ENCODE measurements around the gene GABBR2.
A peak's percentile ranks its signal among the peaks of the same experiment; 100 is the strongest.
"Not testable (repeated sequence)": the region's sequence is repeated elsewhere in the genome, so short reads cannot be mapped to it uniquely, and the experiment has no call there.

Gene GABBR2

DNA sequence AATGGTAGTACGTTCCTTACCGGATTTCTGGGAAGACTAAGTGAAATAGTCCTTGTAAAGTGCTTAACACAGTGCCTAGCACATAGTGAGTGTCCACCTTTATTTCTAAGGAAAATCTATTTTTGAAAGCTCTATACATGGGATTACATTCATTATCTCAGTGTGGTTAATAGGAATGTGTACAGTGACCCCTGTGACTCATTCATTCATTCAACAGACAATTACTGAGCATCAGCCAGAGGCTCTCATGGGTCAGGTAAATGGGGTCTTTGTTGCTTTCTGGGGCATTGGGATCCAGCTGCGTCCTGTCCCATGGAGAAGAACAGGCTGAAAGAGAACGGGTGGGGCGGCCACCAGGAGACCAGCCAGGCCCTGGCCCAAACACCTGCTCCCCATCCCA lies 227.1 kb downstream of the GABBR2 start:
- no peak for DNase-seq (ENCODE audit: low read depth in 2 of 2)

DNA sequence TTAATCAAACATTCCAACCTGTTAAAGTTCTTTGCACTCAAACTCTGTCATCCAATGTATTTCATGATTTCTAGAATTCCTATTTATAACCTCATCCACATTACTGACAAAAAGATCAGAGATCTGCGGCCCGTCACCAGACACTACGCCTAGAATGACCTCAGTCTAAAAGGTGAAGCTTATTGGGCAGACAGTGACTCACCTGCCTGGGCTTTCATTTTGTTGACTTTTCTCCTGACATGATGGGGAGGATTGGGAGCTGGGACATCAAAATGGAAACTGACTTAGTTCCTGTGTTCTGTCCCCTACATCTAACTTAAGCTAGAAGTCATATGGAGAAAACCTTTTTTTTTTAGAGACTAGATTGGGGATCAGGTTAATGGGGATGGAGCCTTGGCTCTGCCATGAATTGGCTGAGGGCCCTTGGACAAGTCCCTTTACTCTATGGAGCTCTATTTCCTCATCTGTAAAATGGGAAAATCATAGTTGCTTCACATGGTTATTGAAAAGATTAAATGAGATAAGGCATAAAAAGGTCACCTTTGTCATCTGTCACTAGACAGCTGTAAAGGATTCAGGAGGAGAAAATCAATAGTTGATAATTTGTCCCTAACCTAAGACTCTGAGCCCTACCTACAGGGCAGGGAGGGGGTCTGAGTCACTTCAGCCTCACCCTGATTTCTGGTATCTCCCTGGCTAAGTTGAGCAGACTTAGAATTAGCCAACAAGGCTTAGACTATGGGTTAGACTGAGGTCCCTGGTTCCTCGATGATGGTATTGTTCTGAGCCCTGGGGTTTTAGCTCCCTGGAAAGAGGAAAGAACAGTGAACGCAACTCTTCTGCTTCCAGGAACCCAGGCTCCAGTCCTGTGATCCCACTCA lies 228.5 kb downstream of the GABBR2 start:
- DNase-seq (ENCODE audit: low read depth in 2 of 2), result no peak

DNA sequence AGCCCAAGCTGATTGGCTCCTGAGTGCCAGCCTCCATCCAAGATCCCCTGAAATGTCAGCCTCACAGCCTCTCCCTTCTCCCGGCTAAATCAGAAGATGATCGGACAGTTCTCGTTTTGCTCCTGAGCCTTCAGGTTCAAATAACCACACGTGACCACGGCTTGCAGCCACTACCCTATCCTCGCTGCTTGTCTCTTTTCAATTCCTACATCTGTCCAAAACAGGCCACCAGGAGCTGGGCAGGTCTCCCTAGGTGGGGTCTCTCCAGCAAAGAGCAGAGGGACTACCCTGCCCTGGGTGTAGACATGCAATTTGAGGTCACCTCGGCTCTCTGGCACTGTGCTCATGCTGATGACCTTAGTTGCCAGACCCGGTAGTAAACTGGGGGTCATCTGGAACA lies 229.3 kb downstream of the GABBR2 start:
- no peak for DNase-seq (ENCODE audit: low read depth in 2 of 2)

DNA sequence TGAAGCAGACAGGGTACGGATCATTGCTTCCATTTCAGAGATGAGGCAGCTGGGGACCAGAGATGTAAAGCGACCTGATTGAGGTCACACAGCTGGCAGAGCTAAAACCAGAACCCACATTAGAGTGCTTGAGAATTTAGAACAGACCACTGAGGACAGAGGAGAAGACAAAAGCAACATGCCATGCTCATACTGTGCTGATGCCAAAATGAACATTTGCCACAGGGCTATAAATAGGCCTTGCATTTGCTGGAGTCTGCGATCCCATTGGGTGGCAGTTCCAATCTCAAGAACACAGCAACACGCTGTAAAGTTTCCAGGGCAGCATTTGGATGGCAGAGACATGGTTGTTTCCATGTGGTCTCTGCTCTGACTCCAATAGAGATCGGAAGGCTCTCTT lies 230.9 kb downstream of the GABBR2 start:
- no peak for DNase-seq (ENCODE audit: low read depth in 2 of 2)

DNA sequence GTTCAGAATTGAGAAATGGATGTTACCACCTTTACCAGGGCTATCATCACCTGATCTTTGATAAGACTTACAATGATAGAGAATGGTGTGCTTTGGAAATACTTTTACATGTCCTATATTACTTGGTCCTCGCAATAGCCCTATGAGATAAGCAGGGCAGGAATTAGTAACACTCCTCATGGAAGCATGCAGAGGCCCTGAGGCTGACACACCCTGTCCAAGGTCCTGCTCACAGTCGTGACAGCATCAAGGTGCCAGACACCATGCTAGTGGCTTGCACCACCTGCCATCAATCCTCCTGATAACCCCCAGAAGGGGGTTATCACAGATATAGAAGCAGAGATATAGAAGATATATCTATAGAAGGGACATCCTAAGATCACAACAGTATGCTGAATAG lies 236.5 kb downstream of the GABBR2 start:
- DNase-seq (ENCODE audit: low read depth in 2 of 2), result no peak

DNA sequence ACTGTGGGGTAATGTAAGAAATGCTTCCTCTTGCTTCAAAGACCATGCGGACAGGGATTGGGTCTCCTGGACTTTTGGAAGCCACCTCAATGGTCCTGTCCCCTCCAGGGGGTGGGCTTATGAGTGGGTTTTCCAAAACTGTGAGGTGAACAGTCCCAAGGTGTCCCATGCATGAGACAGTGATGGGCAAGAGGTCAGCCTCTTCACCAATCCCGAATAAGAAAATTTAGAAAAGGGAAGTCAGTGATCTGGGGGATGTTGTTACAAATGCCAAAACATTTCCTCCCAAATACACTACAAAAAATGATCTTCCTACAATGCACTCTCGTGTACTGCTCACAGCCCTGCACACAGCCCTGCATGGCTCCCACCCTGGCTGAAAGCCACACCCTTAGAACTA lies 237.6 kb downstream of the GABBR2 start:
- DNase-seq (ENCODE audit: low read depth in 2 of 2), result no peak

DNA sequence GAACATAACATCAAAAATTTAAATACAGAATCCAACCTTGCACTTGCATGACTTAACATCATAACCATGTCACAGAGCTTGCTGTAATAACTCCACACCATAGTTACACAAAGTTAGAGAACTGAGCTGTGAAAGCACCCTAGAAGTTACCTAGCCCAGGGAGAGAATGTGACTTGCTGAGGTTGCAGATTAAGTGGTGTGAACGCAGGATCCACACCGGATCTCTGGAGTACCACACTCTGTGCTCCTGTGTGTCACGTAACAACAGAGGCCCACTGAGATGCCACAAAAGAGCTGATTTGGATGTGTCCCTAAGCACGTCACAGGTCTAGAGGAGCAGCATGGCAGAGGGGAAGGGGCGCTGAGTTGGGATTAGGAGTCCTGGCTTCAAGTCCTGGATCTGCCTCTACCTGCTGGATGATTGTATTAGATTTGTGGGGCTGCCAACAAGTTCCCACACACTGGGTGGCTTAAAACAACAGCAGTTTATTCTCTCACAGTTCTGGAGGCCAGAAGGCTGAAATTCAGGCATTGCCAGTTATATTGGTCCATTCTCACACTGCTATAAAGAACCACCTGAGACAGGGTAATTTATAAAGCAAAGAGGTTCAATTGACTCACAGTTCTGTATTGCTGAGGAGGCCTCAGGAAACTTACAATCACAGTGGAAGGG lies 240.0 kb downstream of the GABBR2 start:
- DNase-seq (ENCODE audit: low read depth in 2 of 2), result no peak

DNA sequence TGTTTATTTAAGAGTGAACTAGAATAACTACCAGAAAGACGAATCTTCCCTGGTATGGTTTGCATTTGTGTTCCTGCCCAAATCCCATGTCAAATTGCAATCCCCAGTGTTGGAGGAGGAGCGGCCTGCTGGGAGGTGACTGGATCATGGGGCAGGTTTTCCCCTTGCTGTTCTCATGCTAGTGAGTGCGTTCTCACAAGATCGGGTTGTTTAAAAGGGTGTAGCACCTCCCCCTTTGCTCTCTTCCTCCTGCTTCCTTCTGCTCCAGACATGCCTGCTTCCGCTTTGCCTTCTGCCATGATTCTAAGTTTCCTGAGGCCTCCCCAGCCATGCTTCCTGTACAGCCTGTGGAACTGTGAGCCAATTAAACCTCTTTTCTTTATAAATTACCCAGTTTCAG lies 242.9 kb downstream of the GABBR2 start:
- no peak for DNase-seq (ENCODE audit: low read depth in 2 of 2)

DNA sequence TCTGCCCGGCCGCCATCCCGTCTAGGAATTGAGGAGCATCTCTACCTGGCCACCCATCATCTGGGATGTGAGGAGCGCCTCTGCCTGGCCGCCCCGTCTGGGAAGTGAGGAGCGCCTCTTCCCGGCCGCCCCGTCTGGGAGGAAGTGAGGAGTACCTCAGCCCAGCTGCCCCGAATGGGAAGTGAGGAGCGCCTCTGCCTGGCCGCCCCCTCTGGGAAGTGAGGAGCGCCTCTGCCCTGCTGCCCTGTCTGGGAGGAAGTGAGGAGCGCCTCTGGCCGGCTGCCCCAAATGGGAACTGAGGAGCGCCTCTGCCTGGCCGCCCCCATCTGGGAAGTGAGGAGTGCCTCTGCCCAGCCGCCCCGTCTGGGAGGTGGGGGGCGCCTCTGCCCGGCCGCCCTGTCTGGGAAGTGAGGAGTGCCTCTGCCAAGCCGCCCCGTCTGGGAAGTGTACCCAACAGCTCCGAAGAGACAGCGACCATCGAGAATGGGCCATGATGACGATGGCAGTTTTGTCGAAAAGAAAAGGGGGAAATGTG lies 244.5 kb downstream of the GABBR2 start:
- not testable (repeated sequence) for DNase-seq (ENCODE audit: low read depth in 2 of 2)

DNA sequence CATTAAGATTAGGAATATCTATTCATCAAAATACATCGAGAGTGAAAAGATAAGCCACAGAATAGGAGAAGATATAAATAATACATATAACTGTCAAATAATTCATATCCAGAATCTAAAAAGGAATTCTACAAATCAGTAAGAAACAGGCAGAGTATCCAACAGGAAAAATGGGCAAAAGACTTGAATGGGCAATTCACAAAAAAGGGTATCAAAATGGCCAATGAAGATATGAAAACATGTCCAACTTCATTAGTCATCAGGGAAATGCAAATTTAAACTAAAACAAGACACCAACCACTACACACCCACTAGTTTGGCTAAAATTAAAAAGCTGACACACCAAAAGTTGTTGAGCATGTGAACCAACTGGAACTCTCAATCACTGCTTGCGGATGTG lies 246.4 kb downstream of the GABBR2 start:
- no peak for DNase-seq (ENCODE audit: low read depth in 2 of 2)

DNA sequence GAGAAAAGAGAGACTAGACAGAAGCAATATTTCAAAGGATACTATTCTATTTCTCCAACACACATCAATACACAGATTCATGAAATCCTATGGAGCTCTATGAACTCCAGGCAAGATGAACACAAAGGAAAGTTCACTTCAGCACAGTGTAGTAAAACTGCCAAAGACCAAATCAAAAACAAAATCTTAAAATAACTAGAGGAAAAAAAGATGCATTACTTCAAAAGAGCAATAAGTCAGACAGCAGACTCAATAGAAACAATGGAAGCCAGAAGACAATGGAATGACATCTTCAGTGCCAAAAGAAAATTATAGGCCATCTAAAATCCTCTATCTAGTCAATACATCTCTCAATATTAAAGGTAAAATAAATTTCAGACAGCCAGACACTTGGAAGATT lies 248.0 kb downstream of the GABBR2 start:
- DNase-seq (ENCODE audit: low read depth in 2 of 2), result no peak

DNA sequence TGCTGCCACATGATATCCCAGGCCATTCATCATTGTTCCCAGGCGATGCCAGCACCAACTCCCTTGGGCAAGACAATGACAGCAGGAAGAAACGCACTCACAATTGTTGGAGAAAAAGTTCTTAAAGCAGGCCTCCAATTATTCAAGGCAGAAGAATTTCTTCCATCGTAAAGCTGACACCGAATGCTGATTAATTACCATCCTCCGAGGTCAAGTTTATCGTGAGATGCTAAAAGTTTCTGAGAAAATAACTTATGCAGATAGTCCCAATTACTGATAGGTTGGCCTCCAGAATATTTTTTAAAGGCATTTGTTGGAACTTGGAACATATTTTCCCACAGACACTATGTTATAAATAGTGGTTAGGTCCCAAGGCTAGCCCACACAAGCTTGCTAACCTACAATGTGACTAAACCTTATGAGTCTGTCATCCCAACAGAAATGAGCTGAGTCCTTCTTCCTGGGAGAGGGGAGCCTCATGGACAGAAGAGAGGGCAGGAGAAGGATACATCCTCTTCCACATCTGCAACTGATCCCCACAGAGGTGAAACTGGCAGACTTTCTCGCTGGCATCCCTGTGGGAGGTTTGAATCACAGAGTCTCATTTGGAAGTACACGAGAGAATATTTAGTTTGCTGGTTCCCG lies 250.9 kb downstream of the GABBR2 start:
- peak; percentile 73 to 76 for DNase-seq (ENCODE audit: low read depth in 2 of 2)

DNA sequence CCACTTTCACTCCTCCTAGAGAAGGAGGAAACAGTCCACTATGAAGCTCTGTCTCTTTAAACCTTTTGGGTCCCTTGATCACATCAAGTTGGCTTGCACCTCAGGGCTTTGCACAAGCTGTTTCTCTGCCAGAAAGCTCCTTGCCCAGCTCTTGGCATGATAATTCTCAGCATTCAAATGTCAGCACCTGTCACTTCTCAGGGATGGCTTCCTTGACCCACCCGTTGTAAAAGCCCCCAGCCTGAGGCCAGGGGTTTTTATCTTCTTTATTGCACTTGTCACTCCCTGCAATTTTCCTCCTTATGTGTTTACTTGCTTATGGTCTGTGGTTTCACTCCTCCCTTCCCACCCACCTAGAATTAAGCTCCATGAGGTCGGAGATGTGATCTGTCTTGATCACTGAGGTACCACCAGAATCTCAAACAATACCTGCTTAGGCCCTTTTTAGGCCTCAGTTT lies 252.6 kb downstream of the GABBR2 start:
- no peak for DNase-seq (ENCODE audit: low read depth in 2 of 2)

DNA sequence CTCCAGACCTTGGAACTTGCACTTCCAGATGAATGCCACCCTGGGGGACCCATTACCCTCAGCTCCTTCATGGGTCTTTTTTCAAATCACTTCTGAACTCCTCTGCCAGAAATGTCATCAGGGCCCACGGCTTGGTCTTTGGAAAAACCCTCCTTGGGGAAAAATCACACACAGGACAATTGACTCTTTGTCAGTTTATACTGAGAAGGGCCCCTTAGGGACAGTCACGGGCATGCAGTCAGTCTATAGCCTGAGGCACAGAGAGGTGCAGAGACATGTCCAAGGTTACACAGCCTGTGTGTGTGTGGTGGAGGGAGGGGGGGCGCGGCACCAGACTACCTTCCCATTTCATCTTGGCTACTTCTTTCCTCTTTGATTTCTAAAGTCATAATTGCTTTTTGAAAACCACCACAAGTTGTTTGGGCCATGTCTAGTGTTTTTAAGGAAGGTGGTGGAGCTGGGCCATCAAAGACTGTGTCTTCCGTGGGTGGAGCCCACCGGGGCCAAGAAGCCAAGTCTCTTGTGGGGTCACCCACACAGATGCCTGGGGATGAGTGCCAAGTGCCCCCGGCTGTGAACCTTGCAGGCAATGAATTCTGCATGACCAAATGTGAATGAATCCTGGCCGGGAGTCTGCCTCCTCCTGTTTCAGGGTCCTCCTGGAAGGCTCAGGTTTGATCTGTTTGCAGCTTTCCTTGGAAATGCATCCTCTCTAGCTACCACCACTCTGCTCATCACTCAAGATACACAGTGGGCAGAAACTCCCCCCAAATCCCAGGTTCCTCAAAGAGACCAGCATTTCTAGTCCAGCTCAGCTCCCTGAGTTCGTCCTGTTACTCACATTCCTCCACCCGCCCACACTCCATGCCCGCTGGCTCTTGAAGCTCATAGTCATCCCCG lies 253.2 kb downstream of the GABBR2 start:
- DNase-seq (ENCODE audit: low read depth in 2 of 2), result no peak

DNA sequence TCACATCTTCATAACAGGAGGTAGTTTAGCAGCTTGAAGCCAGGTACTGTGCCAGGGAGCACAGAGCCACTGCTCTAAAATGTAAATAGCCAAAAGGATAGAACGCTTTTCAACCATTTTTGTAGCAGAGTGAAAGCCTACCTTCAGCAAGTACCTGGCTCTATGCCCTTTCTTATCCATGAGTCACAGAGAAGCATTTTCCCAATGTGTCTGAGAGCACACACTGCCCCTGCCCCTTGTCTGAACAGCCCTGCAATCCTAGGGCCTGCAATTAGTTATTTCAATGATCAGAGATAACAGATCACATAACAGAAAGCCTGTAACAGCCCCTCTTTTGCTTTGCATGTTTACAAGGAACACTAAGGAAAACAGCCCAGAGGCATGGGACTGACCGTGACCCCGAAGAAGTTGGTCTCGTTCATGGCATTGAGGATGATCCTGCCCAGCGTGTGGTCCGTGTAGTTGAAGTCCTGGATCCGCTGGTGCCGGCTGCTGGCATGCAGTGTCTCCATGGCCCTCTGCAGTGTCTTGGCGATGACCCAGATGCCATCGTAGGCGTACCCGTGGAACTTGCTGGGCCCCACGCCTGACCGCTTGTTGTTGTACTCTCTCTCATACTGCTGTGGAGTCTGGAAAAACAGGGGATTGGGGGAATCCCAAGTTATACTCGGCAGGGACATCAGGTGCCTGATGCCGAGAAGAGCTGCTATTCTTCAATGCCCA lies 255.0 kb downstream of the GABBR2 start:
- no peak for DNase-seq (ENCODE audit: low read depth in 2 of 2)

DNA sequence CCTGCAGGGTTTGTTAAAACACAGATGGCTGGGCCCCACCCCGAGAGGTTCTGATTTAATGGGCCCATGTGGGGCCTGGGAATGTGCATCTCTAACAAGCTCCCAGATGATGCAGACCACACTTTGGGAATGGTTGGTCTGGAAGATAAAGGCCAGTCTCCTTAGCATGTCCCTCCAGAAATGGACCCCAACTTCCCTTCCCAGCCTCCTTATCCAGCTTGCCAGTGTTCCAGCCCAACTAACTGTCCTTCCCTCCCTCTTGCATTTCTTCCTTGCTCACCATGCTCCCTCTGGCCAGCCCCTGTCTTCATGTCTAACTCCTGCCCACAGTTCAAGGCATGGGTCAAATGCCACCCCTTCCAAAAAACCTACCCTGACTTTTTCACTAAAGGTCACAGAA lies 257.2 kb downstream of the GABBR2 start:
- DNase-seq (ENCODE audit: low read depth in 2 of 2), result no peak

DNA sequence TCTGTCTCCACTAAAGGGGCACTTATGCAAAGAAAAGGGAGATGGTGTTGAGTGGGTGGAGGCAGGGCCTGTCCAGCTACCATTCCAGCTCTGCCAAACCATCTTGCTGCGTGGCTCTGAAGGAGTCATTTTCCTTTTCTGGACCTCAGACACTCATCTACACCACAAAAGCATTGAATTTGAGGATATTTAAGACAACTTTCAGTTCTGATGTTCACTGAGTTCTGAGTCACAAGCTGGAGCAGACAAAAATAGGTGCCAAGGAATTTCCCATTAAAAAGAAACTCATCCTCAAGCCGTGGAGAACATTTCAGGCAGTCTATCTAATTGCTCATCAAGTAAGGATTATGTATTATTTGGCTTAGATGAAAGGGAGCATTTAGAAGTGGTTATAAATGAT lies 258.2 kb downstream of the GABBR2 start:
- peak in 1 of 2 experiments; percentile 19 for DNase-seq (ENCODE audit: low read depth in 2 of 2)

DNA sequence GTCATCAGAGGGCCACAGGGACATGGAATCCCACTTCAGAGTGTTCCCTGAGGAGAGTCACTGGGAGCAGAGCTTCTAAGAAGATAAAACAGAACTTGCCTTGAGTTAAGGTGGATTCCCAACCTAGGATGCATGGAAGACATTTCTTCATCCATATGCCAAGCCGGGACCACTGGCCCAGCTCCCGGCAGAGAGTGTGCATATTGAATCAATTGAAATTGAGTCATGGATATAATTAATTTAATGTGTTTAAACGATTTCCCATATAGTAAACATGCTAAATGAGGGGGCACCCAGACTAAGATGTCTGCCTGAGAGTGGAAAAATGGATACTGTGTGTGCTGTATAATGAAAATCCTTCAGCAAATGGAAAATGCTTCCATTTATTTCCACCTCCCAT lies 258.9 kb downstream of the GABBR2 start:
- peak; percentile 55 to 57 for DNase-seq (ENCODE audit: low read depth in 2 of 2)

DNA sequence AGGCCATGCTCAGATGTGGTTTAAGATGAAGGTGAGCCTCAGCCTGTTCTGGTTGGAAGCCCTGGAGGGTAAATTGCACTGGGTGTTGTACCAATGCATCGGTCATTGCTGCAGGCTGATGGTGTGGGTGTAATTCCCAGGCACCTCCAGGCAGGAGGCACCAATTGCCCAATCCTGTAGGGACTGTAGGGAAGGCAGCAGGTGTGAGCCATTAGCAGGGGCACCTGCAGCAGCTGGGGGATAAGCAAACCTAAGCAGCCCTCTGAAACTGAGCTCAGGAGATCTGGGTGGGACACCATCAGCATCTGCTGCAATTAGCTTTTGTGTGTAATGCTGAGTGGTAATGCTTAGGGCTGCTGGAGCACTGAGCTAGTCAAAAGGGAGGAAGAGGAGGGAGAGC lies 263.2 kb downstream of the GABBR2 start:
- no peak for DNase-seq (ENCODE audit: low read depth in 2 of 2)

DNA sequence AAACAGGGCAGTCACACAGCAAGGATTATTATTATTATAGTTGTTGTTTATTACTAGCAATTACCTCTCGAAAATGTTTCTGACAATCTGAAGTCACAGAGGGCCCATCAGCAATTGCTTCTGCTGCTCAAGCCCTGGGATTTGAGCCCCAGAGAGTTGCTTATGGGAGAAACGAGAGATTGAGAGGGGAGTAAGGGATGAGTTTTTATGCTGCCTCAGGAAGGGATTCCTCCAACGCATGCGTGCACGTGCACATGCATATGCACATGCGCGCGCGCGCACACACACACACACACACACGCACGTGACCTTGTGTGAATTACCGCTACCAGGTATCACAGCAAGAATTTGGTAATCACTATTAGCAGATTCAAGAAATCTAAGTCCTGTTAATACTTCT lies 264.1 kb downstream of the GABBR2 start:
- no peak for DNase-seq (ENCODE audit: low read depth in 2 of 2)

DNA sequence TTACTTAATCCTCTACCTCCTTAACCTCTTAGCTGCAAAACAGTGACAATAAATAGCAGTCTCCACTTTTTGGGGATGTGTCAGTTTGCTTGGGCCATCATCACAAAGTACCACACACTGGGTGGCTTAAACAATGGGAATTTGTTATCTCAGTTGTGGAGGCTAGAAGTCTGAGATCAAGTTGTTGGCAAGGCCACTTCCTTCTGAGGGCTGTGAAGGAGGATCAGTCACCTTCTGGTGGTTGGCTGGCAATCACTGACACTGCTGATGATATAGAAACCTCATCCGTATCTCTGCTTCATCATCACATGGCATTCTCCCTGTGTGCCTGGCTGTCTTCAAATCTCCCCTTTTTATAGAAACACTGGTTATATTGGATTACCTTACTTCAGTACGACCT lies 266.2 kb downstream of the GABBR2 start:
- no peak for DNase-seq (ENCODE audit: low read depth in 2 of 2)

Data from fibroblast of skin of left quadriceps (primary cell).